Measurements from ENCODE around the gene NLGN4X. TPM values are rescaled to one million over a fixed set of nuclear protein-coding genes. Genes with fewer than 3 reads are reported as not detected.

NLGN4X gene
- total and polyA plus RNA-seq, 2 donors (not counting 3 experiments of a cell fraction or from before 2014, with no cell fraction given), result 0.03 TPM; not detected in 1

GRCh38 chrX:5928224-5928623 is 300.4 kb downstream of the NLGN4X start:
- DNase-seq (ENCODE audit: low read depth, low spot score), result no peak
- FAIRE-seq, result no peak
- Histone ChIP-seq H3K27me3 (ENCODE audit: control insufficient read depth in 2 of 2, insufficient read depth in 2 of 2, low read length in 2 of 2) (no peaks in the 10 kb centered on the region), H3K36me3 (ENCODE audit: control insufficient read depth in 2 of 2, extremely low read depth in 1 of 2, insufficient read depth in 2 of 2, low read length in 2 of 2) (no peaks in the 10 kb centered on the region), H3K4me1 (ENCODE audit: control insufficient read depth, extremely low read depth, insufficient read depth, low read length) (no peaks in the 10 kb centered on the region), H3K4me3 (replicated peaks in 1 of 3; ENCODE audit: insufficient read depth in 1 of 3, low read depth in 1 of 3, low read length in 3 of 3) (no peak overlapping the region), H2AFZ (ENCODE audit: low read depth, low read length) (no peak overlapping the region), H3K79me2 (ENCODE audit: control insufficient read depth, insufficient read depth, low read length) (no peaks in the 10 kb centered on the region), H3K27ac (ENCODE audit: insufficient read depth, low read depth, low read length) (no peak overlapping the region), H3K9me3 (replicated peaks; ENCODE audit: control insufficient read depth, insufficient read depth, low read length) (no peaks in the 10 kb centered on the region), H3K9ac (replicated peaks; ENCODE audit: extremely low read depth, insufficient read depth, low read length) (no peak overlapping the region), H4K20me1 (replicated peaks; ENCODE audit: control insufficient read depth, extremely low read depth, insufficient read depth, low read length) (no peaks in the 10 kb centered on the region), H3K9me1 (replicated peaks; ENCODE audit: control insufficient read depth, extremely low read depth, insufficient read depth, low read length) (no peaks in the 10 kb centered on the region), H3K4me2 (ENCODE audit: insufficient read depth, low read length) (no peak overlapping the region)
- dilution Hi-C loops (cut with MboI; ENCODE audit: extremely low pct_ligation_motif_present, low sequenced_read_pairs) (no loop called here), intact Hi-C loops (cut with micrococcal nuclease) (no loop called here)
- TF ChIP-seq POLR2A (IDR thresholded peaks at IDR 0.05; ENCODE audit: low read depth, low read length) (no peak), GATA2 (IDR thresholded peaks at IDR 0.05; ENCODE audit: insufficient read depth, insufficient read length, low read depth, low read length) (no peak), EZH2 (IDR thresholded peaks at IDR 0.05; ENCODE audit: borderline replicate concordance, low read depth, low read length, severe bottlenecking) (no peak)
- BruUV-seq (replicated peaks), result no TSS peak
- POLR2A ChIA-PET, result no interaction called here
- CTCF ChIA-PET, result no interaction called here

DNA sequence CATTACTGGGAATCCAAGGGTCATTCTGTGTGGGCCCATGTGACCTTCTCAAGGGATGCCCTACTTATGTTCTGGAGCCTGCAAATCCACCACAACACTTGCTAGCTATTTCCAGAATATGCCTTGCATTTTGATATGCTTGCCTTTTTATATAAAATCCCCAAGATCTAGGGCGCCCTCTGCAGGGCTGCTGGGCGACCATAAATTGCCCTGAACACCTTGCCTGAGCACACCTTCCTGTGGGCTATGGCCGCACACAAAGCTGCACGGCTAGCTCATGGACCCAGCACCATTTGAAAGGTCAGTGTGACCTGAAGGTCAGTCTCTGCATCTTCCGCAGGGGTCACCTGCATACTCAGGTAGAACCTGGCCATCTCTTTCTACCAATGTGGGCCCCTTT is 311.7 kb downstream of the NLGN4X start:
- Histone ChIP-seq H3K4me2 (ENCODE audit: insufficient read depth, low read length) (no peak overlapping the region), H3K9me1 (replicated peaks; ENCODE audit: control insufficient read depth, extremely low read depth, insufficient read depth, low read length) (no peaks in the 10 kb centered on the region), H3K4me1 (ENCODE audit: control insufficient read depth, extremely low read depth, insufficient read depth, low read length) (no peaks in the 10 kb centered on the region), H3K9ac (replicated peaks; ENCODE audit: extremely low read depth, insufficient read depth, low read length) (no peak overlapping the region), H3K9me3 (replicated peaks; ENCODE audit: control insufficient read depth, insufficient read depth, low read length) (no peaks in the 10 kb centered on the region), H3K4me3 (replicated peaks in 1 of 3; ENCODE audit: insufficient read depth in 1 of 3, low read depth in 1 of 3, low read length in 3 of 3) (no peak overlapping the region), H4K20me1 (replicated peaks; ENCODE audit: control insufficient read depth, extremely low read depth, insufficient read depth, low read length) (no peaks in the 10 kb centered on the region), H3K27me3 (ENCODE audit: control insufficient read depth in 2 of 2, insufficient read depth in 2 of 2, low read length in 2 of 2) (no peaks in the 10 kb centered on the region), H3K36me3 (ENCODE audit: control insufficient read depth in 2 of 2, extremely low read depth in 1 of 2, insufficient read depth in 2 of 2, low read length in 2 of 2) (no peaks in the 10 kb centered on the region), H3K27ac (ENCODE audit: insufficient read depth, low read depth, low read length) (no peak overlapping the region), H3K79me2 (ENCODE audit: control insufficient read depth, insufficient read depth, low read length) (no peaks in the 10 kb centered on the region), H2AFZ (ENCODE audit: low read depth, low read length) (no peak overlapping the region)
- FAIRE-seq, result no peak
- ChIA-PET CTCF (no interaction called here), POLR2A (no interaction called here)
- intact Hi-C loops (cut with micrococcal nuclease) (no loop called here), dilution Hi-C loops (cut with MboI; ENCODE audit: extremely low pct_ligation_motif_present, low sequenced_read_pairs) (no loop called here)
- DNase-seq (ENCODE audit: low read depth, low spot score), result no peak
- no peak for TF ChIP-seq POLR2A (IDR thresholded peaks at IDR 0.05; ENCODE audit: low read depth, low read length)
- no peak for TF ChIP-seq EZH2 (IDR thresholded peaks at IDR 0.05; ENCODE audit: borderline replicate concordance, low read depth, low read length, severe bottlenecking)
- no peak for TF ChIP-seq GATA2 (IDR thresholded peaks at IDR 0.05; ENCODE audit: insufficient read depth, insufficient read length, low read depth, low read length)
- no peak for TF ChIP-seq JUN (IDR thresholded peaks at IDR 0.05; ENCODE audit: borderline replicate concordance, insufficient read depth, insufficient read length, low read depth)
- TF ChIP-seq CTCF (IDR thresholded peaks at IDR 0.05; ENCODE audit: extremely low read depth in 1 of 2, insufficient read depth in 1 of 2, low read depth in 1 of 2, low read length in 2 of 2), result no peak
- no TSS peak for BruUV-seq (replicated peaks)

All from endothelial cell of umbilical vein (primary cell).